ENCODE measurements around the gene RAB40C.

GRCh38 chr16:632486-633335, 42.8 kb downstream of the RAB40C start:
- TF ChIP-seq EZH2 (IDR thresholded peaks at IDR 0.05; ENCODE audit: borderline replicate concordance, insufficient read depth, low read depth, low read length, poor library complexity, severe bottlenecking) (no peak), CTCF (IDR thresholded peaks at IDR 0.05) (no peak)

Data from B cell (primary cell).